ENCODE results near the gene BANK1.
A peak's percentile ranks its signal among the peaks of the same experiment; 100 is the strongest.

- TF ChIP-seq MAX (IDR thresholded peaks at IDR 0.05) (peak; percentile 57), REST (IDR thresholded peaks at IDR 0.05; ENCODE audit: low read depth) (no peak; the same call in 1 of the 2 replicates), TAF1 (IDR thresholded peaks at IDR 0.05; ENCODE audit: low read depth) (no peak), RAD21 (IDR thresholded peaks at IDR 0.05; ENCODE audit: low read depth) (peak; percentile 14)
Measured at GRCh38 chr4:101941816-101942358, 151.4 kb downstream of the BANK1 start.

Measured in Ishikawa (cell line).